GM12878 (cell line): ENCODE data around the gene PLA2G4A. TPM values are rescaled to one million over a fixed set of nuclear protein-coding genes. Genes with fewer than 3 reads are reported as not detected.

Source experiments
- CBFB ChIP-seq: IDR thresholded peaks from 2 replicates; pipeline ENCODE4 v1.6.1; 2016; ENCODE audit warnings: antibody characterized with exemption, low read depth
- CUX1 ChIP-seq: IDR thresholded peaks from 2 replicates; pipeline ENCODE4 v1.6.1; 2012; ENCODE audit warnings: improper control_type of control experiment, low read depth, low read length; ENCODE audit not compliant: insufficient replicate concordance
- DPF2 ChIP-seq: fragments of 450-650 bp; IDR thresholded peaks from 2 replicates; pipeline ENCODE4 v1.6.1; 2017; ENCODE audit warnings: mild to moderate bottlenecking
- HCFC1 ChIP-seq: fragments of 150-350 bp; IDR thresholded peaks from 2 replicates; pipeline ENCODE4 v1.6.1; 2014; ENCODE audit warnings: low read length
- MLLT1 ChIP-seq: fragments of 450-650 bp; IDR thresholded peaks from 2 replicates; pipeline ENCODE4 v1.6.1; 2016; ENCODE audit warnings: mild to moderate bottlenecking
- NKRF ChIP-seq: fragments of 450-650 bp; conservative IDR thresholded peaks from 2 replicates; pipeline ENCODE4 v1.6.1; 2017; ENCODE audit warnings: mild to moderate bottlenecking, moderate library complexity
- SMAD5 ChIP-seq: IDR thresholded peaks from 2 replicates; pipeline ENCODE4 v1.6.1; 2016; ENCODE audit warnings: antibody characterized with exemption, low read depth
- SREBF2 ChIP-seq: IDR thresholded peaks from 2 replicates; pipeline ENCODE4 v1.6.1; 2012; ENCODE audit warnings: mild to moderate bottlenecking, low read length
- polyA plus RNA-seq, 11 experiments: library from polyadenylated mRNA; depleted of rRNA in 4 of 11; unstranded in 6 of 11; stranded (reverse) in 5 of 11; fragments of >200 nt; fragmentation: Nextera tagmentation in 4 of 11; fragmentation: Illumina TruSeq in 1 of 11; extraction: Ambion mirVana in 4 of 11; extraction: Trizol in 1 of 11; gene quantifications; 1 replicate in 1 of 11; 2 replicates in 10 of 11; pipeline versions ENCODE4 v1.2.1 to v1.2.3, GENCODE V29; 2011 to 2016; ENCODE audit warnings: inconsistent platforms in 2 of 11, missing spikeins in 2 of 11, low read depth in 1 of 11
- total RNA-seq, 4 experiments: library from RNA; depleted of rRNA in 3 of 4; stranded (reverse); fragments of >200 nt in 3 of 4; fragmentation: Illumina TruSeq in 1 of 4; extraction: Trizol in 1 of 4; gene quantifications; 2 replicates each; pipeline versions ENCODE4 v1.2.1 to v1.2.3, GENCODE V29; 2013 to 2021

The PLA2G4A gene
- total and polyA plus RNA-seq, 10 of the 15 experiments (the other 5 are each of a cell fraction or from before 2014, with no cell fraction given) = 0.70 to 3.3 (median 1.5) TPM; not detected in 1

- no peak for TF ChIP-seq NKRF
- TF ChIP-seq MLLT1 = no peak
- no peak for TF ChIP-seq HCFC1
- no peak for TF ChIP-seq SREBF2
- no peak for TF ChIP-seq CUX1
- no peak for TF ChIP-seq SMAD5
- TF ChIP-seq DPF2 = no peak
- TF ChIP-seq CBFB = no peak
These were observed 76.8 kb downstream of the PLA2G4A start (continued) for GRCh38 chr1:186905561-186905960.
